Measurements from ENCODE around the gene SHISA5.
"Not testable (repeated sequence)": the region's sequence is repeated elsewhere in the genome, so short reads cannot be mapped to it uniquely, and the experiment has no call there.

DNA sequence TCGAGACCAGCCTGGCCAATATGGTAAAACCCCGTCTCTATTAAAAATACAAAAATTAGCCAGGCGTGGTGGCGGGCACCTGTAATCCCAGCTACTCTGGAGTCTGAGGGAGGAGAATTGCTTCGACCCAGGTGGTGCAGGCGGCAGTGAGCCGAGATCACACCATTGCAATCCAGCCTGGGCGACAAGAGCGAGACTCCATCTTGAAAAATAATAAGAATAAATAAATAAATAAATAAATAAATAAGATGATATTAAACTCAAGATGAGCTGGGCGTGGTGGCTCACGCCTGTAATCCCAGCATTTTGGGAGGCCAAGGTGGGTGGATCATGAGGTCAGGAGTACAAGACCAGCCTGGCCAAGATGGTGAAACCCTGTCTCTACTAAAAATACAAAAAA, 23.1 kb downstream of the SHISA5 start:
- TF ChIP-seq, protein P1, sequence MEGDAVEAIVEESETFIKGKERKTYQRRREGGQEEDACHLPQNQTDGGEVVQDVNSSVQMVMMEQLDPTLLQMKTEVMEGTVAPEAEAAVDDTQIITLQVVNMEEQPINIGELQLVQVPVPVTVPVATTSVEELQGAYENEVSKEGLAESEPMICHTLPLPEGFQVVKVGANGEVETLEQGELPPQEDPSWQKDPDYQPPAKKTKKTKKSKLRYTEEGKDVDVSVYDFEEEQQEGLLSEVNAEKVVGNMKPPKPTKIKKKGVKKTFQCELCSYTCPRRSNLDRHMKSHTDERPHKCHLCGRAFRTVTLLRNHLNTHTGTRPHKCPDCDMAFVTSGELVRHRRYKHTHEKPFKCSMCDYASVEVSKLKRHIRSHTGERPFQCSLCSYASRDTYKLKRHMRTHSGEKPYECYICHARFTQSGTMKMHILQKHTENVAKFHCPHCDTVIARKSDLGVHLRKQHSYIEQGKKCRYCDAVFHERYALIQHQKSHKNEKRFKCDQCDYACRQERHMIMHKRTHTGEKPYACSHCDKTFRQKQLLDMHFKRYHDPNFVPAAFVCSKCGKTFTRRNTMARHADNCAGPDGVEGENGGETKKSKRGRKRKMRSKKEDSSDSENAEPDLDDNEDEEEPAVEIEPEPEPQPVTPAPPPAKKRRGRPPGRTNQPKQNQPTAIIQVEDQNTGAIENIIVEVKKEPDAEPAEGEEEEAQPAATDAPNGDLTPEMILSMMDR (IDR thresholded peaks at IDR 0.05; ENCODE audit: low read depth, low read length): not testable (repeated sequence)
- not testable (repeated sequence) for TF ChIP-seq EZH2phosphoT487 (IDR thresholded peaks at IDR 0.05; ENCODE audit: low read depth)
